Kidney capillary endothelial cell (primary cell): Measurements from ENCODE around the gene NINJ1.

Experiments
- DNase-seq: peaks from one replicate; pipeline ENCODE4 v3.0.0-alpha.2; 2018; ENCODE audit warnings: low spot score

The NINJ1 gene

GRCh38 chr9:93134015-93134739 lies at the start of gene NINJ1:
Gene NINJ1, minus strand, starts transcription at chr9:93134251. Its CDS starts 34 bp downstream, at chr9:93134217.
- peak; percentile 58 for DNase-seq

- DNase-seq = no peak
These were observed 49.1 kb upstream of the NINJ1 start for GRCh38 chr9:93183131-93183662.

GRCh38 chr9:93182572-93182971 lies 48.5 kb upstream of the NINJ1 start:
- no peak for DNase-seq

GRCh38 chr9:93181672-93182435 lies 47.8 kb upstream of the NINJ1 start:
- no peak for DNase-seq

GRCh38 chr9:93180938-93181337 lies 46.9 kb upstream of the NINJ1 start:
- no peak for DNase-seq

- DNase-seq = no peak
These were observed 45.1 kb upstream of the NINJ1 start for GRCh38 chr9:93178851-93179786.

- no peak for DNase-seq
These were observed 43.6 kb upstream of the NINJ1 start for GRCh38 chr9:93177676-93178075.

- DNase-seq = no peak
These were observed 40.9 kb upstream of the NINJ1 start for GRCh38 chr9:93174976-93175375.

GRCh38 chr9:93173365-93174051 lies 39.5 kb upstream of the NINJ1 start:
- DNase-seq = peak; percentile 67

GRCh38 chr9:93172666-93173364 lies 38.8 kb upstream of the NINJ1 start:
- no peak for DNase-seq

- no peak for DNase-seq
These were observed 37.4 kb upstream of the NINJ1 start for GRCh38 chr9:93171261-93171990.

- no peak for DNase-seq
These were observed 36.5 kb upstream of the NINJ1 start for GRCh38 chr9:93170571-93170970.

- no peak for DNase-seq
These were observed 35.4 kb upstream of the NINJ1 start for GRCh38 chr9:93169444-93169843.

GRCh38 chr9:93168581-93168980 lies 34.5 kb upstream of the NINJ1 start:
- no peak for DNase-seq

- DNase-seq = no peak
These were observed 33.8 kb upstream of the NINJ1 start for GRCh38 chr9:93167838-93168237.

- no peak for DNase-seq
These were observed 33.1 kb upstream of the NINJ1 start for GRCh38 chr9:93167185-93167584.

GRCh38 chr9:93166699-93167098 lies 32.6 kb upstream of the NINJ1 start:
- DNase-seq = no peak

GRCh38 chr9:93164085-93164484 lies 30.0 kb upstream of the NINJ1 start:
- no peak for DNase-seq

- DNase-seq = no peak
These were observed 27.9 kb upstream of the NINJ1 start for GRCh38 chr9:93161786-93162562.
